ENCODE results near the gene GRIK4.
"Not testable (repeated sequence)": the region's sequence is repeated elsewhere in the genome, so short reads cannot be mapped to it uniquely, and the experiment has no call there.

GRIK4 gene

GRCh38 chr11:120578596-120579154 is 67.1 kb downstream of the GRIK4 start:
- no peak for DNase-seq (ENCODE audit: low read depth in 1 of 2, low spot score in 1 of 2)
- H3K27ac ChIP-seq (replicated peaks): no peak overlapping the region
- H3K27me3 ChIP-seq (ENCODE audit: insufficient read depth, poor library complexity, severe bottlenecking): no peaks in the 10 kb centered on the region
- TF ChIP-seq POLR2AphosphoS5 (IDR thresholded peaks at IDR 0.05; ENCODE audit: low read depth): no peak
- no peak for TF ChIP-seq CTCF (IDR thresholded peaks at IDR 0.05; ENCODE audit: insufficient read depth, low read length)
- TF ChIP-seq GABPA (IDR thresholded peaks at IDR 0.05; ENCODE audit: low read depth): no peak
- TF ChIP-seq REST (IDR thresholded peaks at IDR 0.05; ENCODE audit: insufficient replicate concordance, low read depth): no peak
- no peak overlapping the region for H3K4me3 ChIP-seq (replicated peaks; ENCODE audit: insufficient read depth, low read length)

- H3K27ac ChIP-seq (replicated peaks): no peak overlapping the region
- no peaks in the 10 kb centered on the region for H3K27me3 ChIP-seq (ENCODE audit: insufficient read depth, poor library complexity, severe bottlenecking)
- TF ChIP-seq POLR2AphosphoS5 (IDR thresholded peaks at IDR 0.05; ENCODE audit: low read depth) (no peak), CTCF (IDR thresholded peaks at IDR 0.05; ENCODE audit: insufficient read depth, low read length) (no peak), REST (IDR thresholded peaks at IDR 0.05; ENCODE audit: insufficient replicate concordance, low read depth) (no peak), SPI1 (IDR thresholded peaks at IDR 0.05; ENCODE audit: borderline replicate concordance, low read depth) (no peak), GABPA (IDR thresholded peaks at IDR 0.05; ENCODE audit: low read depth) (no peak)
- no peak for DNase-seq (ENCODE audit: low read depth in 1 of 2, low spot score in 1 of 2)
- no peak overlapping the region for H3K4me3 ChIP-seq (replicated peaks; ENCODE audit: insufficient read depth, low read length)
These were observed 68.1 kb downstream of the GRIK4 start for GRCh38 chr11:120579611-120580031.

- DNase-seq (ENCODE audit: low read depth in 1 of 2, low spot score in 1 of 2): no peak
- Histone ChIP-seq H3K27ac (replicated peaks) (no peak overlapping the region), H3K27me3 (ENCODE audit: insufficient read depth, poor library complexity, severe bottlenecking) (no peaks in the 10 kb centered on the region), H3K4me3 (replicated peaks; ENCODE audit: insufficient read depth, low read length) (no peak overlapping the region)
- TF ChIP-seq SPI1 (IDR thresholded peaks at IDR 0.05; ENCODE audit: borderline replicate concordance, low read depth) (no peak), POLR2AphosphoS5 (IDR thresholded peaks at IDR 0.05; ENCODE audit: low read depth) (no peak), GABPA (IDR thresholded peaks at IDR 0.05; ENCODE audit: low read depth) (no peak), REST (IDR thresholded peaks at IDR 0.05; ENCODE audit: insufficient replicate concordance, low read depth) (no peak), CTCF (IDR thresholded peaks at IDR 0.05; ENCODE audit: insufficient read depth, low read length) (no peak)
These were observed 69.8 kb downstream of the GRIK4 start for GRCh38 chr11:120581313-120581712.

GRCh38 chr11:120582535-120582934 is 71.0 kb downstream of the GRIK4 start:
- not testable (repeated sequence) for H3K27ac ChIP-seq (replicated peaks); H3K4me3 ChIP-seq (replicated peaks; ENCODE audit: insufficient read depth, low read length); DNase-seq (ENCODE audit: low read depth in 1 of 2, low spot score in 1 of 2); H3K27me3 ChIP-seq (ENCODE audit: insufficient read depth, poor library complexity, severe bottlenecking)
